Panc1 (cell line): ENCODE results near the gene SELENOI. TPM values are rescaled to one million over a fixed set of nuclear protein-coding genes. Genes with fewer than 3 reads are reported as not detected.
"Not testable (repeated sequence)": the region's sequence is repeated elsewhere in the genome, so short reads cannot be mapped to it uniquely, and the experiment has no call there.

Source experiments
- ATAC-seq: fragments of 200-7000 bp; cut with Tn5 transposase; 2 replicates; pipeline ENCODE4 v1.9.1; 2020; ENCODE audit warnings: mild to moderate bottlenecking, moderate library complexity
- BruUV-seq: library from RNA; stranded (reverse); fragments of 400-500 nt; replicated peaks from 2 replicates; lab custom pipeline; 2021; lab: Mats Ljungman, UMichigan
- CTCF ChIA-PET: fragments of 300-600 bp; sonication (Branson Sonifier 250); formaldehyde crosslinking; loops from one replicate; lab custom pipeline; 2022; ENCODE audit warnings: antibody characterized with exemption; lab: Charles Lee
- POLR2A ChIA-PET: fragments of 300-600 bp; sonication (Branson Sonifier 250); formaldehyde crosslinking; loops from one replicate; lab custom pipeline; 2022; ENCODE audit warnings: antibody characterized with exemption; lab: Charles Lee
- DNase-seq: peaks from one replicate; pipeline ENCODE4 v3.0.0-alpha.2; 2010; ENCODE audit warnings: low read depth, low spot score
- H3K27ac ChIP-seq: 2 replicates; pipeline ENCODE4 v1.5.1; 2011; ENCODE audit warnings: mild to moderate bottlenecking, low read length, inconsistent platforms
- H3K27me3 ChIP-seq: fragments of 200-500 bp; sonication (Bioruptor generic); 2 replicates; pipeline ENCODE4 v1.6.0; 2014; ENCODE audit warnings: low read length, inconsistent platforms; ENCODE audit not compliant: control insufficient read depth, insufficient read depth
- H3K36me3 ChIP-seq: fragments of 200-500 bp; sonication (Bioruptor generic); 2 replicates; pipeline ENCODE4 v1.5.1; 2014; ENCODE audit warnings: inconsistent platforms, mild to moderate bottlenecking, low read length, moderate library complexity; ENCODE audit not compliant: control insufficient read depth, insufficient read depth
- H3K4me1 ChIP-seq: 2 replicates; pipeline ENCODE4 v1.5.1; 2011; ENCODE audit warnings: inconsistent platforms, mild to moderate bottlenecking, low read length, moderate library complexity; ENCODE audit not compliant: control insufficient read depth, insufficient read depth
- H3K4me3 ChIP-seq, 2 experiments: 2 replicates each; pipeline ENCODE4 v1.5.1; 2011 to 2012; ENCODE audit warnings: low read depth in 2 of 2, low read length in 2 of 2, mild to moderate bottlenecking in 2 of 2, inconsistent platforms in 1 of 2, moderate library complexity in 1 of 2
- H3K9me3 ChIP-seq: fragments of 200-500 bp; sonication (Bioruptor generic); 2 replicates; pipeline ENCODE4 v1.5.1; 2014; ENCODE audit warnings: low read depth, mild to moderate bottlenecking, inconsistent platforms, low read length, moderate library complexity; ENCODE audit not compliant: control insufficient read depth, insufficient read depth
- POLR2AphosphoS5 ChIP-seq: IDR thresholded peaks from 2 replicates; pipeline ENCODE4 v1.6.1; 2012; ENCODE audit warnings: mild to moderate bottlenecking, low read depth, low read length, moderate library complexity
- SIN3A ChIP-seq: IDR thresholded peaks from 2 replicates; pipeline ENCODE4 v1.6.1; 2012; ENCODE audit warnings: low read depth, mild to moderate bottlenecking, low read length, moderate library complexity, borderline replicate concordance; ENCODE audit not compliant: insufficient read depth
- TCF7L2 ChIP-seq: IDR thresholded peaks from 2 replicates; pipeline ENCODE4 v1.6.1; 2011; ENCODE audit warnings: mild to moderate bottlenecking, low read depth, low read length, inconsistent platforms
- in situ Hi-C: cut with HindIII; loops from 2 replicates; pipeline ENCODE4 v1.10.0; 2016; ENCODE audit warnings: low sequenced_read_pairs, low pct_unique_long_range_greater_than_20kb
- intact Hi-C: fragments of 100-400 bp; cut with micrococcal nuclease; formaldehyde crosslinking; loops from one replicate; pipeline ENCODE4 v1.10.0; 2022; ENCODE audit not compliant: unreplicated experiment
- total RNA-seq: library from RNA; stranded (reverse); gene quantifications from one replicate; pipeline ENCODE4 v1.2.1, GENCODE V29; 2021; ENCODE audit not compliant: unreplicated experiment
- TF ChIP-seq, protein P1 (sequence below), 2 experiments: IDR thresholded peaks; 2 replicates each; pipeline ENCODE4 v1.6.1; 2011 to 2012; ENCODE audit warnings: low read depth in 2 of 2, control low read depth in 1 of 2, low read length in 1 of 2, mild to moderate bottlenecking in 1 of 2, moderate library complexity in 1 of 2; ENCODE audit not compliant: insufficient read depth in 1 of 2
- TF ChIP-seq, protein P2 (sequence below): fragments of 450-650 bp; IDR thresholded peaks from 2 replicates; pipeline ENCODE4 v1.5.1; 2017; ENCODE audit warnings: mild to moderate bottlenecking

Gene SELENOI
- total RNA-seq, 1 experiment from 2014 or later = 28.5 TPM

GRCh38 chr2:26364669-26365068 lies 18.7 kb downstream of the SELENOI start:
- no peak for ATAC-seq
- ChIA-PET POLR2A (no interaction called here), CTCF (no interaction called here)
- H3K9me3 ChIP-seq = no peaks in the 10 kb centered on the region
- H3K4me1 ChIP-seq = no peaks in the 10 kb centered on the region
- no peaks in the 10 kb centered on the region for H3K27me3 ChIP-seq
- no peak overlapping the region for H3K27ac ChIP-seq
- no peak for TF ChIP-seq SIN3A
- H3K4me3 ChIP-seq = no peak overlapping the region
- in situ Hi-C loops = no loop called here
- intact Hi-C loops = no loop called here
- no TSS peak for BruUV-seq
- H3K36me3 ChIP-seq = peaks cover 3% of the 10 kb centered on the region; the same call in 1 of the 2 replicates
- no peak for DNase-seq

GRCh38 chr2:26366957-26367356 lies 21.0 kb downstream of the SELENOI start:
- POLR2A ChIA-PET = no interaction called here
- Histone ChIP-seq H3K4me1 (no peaks in the 10 kb centered on the region), H3K27me3 (no peaks in the 10 kb centered on the region), H3K27ac (no peak overlapping the region), H3K9me3 (no peaks in the 10 kb centered on the region), H3K4me3 (no peak overlapping the region), H3K36me3 (peaks cover 3% of the 10 kb centered on the region; the same call in 1 of the 2 replicates)
- no peak for ATAC-seq
- TF ChIP-seq TCF7L2 = no peak
- TF ChIP-seq, protein P1, sequence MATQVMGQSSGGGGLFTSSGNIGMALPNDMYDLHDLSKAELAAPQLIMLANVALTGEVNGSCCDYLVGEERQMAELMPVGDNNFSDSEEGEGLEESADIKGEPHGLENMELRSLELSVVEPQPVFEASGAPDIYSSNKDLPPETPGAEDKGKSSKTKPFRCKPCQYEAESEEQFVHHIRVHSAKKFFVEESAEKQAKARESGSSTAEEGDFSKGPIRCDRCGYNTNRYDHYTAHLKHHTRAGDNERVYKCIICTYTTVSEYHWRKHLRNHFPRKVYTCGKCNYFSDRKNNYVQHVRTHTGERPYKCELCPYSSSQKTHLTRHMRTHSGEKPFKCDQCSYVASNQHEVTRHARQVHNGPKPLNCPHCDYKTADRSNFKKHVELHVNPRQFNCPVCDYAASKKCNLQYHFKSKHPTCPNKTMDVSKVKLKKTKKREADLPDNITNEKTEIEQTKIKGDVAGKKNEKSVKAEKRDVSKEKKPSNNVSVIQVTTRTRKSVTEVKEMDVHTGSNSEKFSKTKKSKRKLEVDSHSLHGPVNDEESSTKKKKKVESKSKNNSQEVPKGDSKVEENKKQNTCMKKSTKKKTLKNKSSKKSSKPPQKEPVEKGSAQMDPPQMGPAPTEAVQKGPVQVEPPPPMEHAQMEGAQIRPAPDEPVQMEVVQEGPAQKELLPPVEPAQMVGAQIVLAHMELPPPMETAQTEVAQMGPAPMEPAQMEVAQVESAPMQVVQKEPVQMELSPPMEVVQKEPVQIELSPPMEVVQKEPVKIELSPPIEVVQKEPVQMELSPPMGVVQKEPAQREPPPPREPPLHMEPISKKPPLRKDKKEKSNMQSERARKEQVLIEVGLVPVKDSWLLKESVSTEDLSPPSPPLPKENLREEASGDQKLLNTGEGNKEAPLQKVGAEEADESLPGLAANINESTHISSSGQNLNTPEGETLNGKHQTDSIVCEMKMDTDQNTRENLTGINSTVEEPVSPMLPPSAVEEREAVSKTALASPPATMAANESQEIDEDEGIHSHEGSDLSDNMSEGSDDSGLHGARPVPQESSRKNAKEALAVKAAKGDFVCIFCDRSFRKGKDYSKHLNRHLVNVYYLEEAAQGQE (IDR thresholded peaks at IDR 0.05; ENCODE audit: insufficient read depth in 1 of 2, low read depth in 2 of 2, low read length in 1 of 2) = no peak
- TF ChIP-seq, protein P2, sequence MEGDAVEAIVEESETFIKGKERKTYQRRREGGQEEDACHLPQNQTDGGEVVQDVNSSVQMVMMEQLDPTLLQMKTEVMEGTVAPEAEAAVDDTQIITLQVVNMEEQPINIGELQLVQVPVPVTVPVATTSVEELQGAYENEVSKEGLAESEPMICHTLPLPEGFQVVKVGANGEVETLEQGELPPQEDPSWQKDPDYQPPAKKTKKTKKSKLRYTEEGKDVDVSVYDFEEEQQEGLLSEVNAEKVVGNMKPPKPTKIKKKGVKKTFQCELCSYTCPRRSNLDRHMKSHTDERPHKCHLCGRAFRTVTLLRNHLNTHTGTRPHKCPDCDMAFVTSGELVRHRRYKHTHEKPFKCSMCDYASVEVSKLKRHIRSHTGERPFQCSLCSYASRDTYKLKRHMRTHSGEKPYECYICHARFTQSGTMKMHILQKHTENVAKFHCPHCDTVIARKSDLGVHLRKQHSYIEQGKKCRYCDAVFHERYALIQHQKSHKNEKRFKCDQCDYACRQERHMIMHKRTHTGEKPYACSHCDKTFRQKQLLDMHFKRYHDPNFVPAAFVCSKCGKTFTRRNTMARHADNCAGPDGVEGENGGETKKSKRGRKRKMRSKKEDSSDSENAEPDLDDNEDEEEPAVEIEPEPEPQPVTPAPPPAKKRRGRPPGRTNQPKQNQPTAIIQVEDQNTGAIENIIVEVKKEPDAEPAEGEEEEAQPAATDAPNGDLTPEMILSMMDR = no peak
- TF ChIP-seq POLR2AphosphoS5 = no peak
- TF ChIP-seq SIN3A = no peak
- no TSS peak for BruUV-seq
- CTCF ChIA-PET = no interaction called here
- in situ Hi-C loops = no loop called here
- no peak for DNase-seq
- intact Hi-C loops = no loop called here

DNA sequence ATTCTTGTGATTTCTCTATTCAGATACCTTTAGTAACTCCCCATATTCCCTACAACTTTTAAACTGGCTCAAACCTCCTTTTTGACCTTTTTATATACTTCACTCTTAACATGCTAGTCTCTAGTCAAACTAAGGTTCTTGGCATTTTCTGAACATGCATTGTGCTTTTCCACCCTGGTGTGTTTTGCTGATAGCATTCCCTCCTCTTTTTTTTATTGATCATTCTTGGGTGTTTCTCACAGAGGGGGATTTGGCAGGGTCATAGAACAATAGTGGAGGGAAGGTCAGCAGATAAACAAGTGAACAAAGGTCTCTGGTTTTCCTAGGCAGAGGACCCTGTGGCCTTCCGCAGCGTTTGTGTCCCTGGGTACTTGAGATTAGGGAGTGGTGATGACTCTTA lies 23.7 kb downstream of the SELENOI start:
- H3K36me3 ChIP-seq, intact Hi-C loops, ATAC-seq, BruUV-seq, H3K9me3 ChIP-seq, DNase-seq, H3K27ac ChIP-seq, H3K27me3 ChIP-seq, CTCF ChIA-PET, H3K4me3 ChIP-seq, H3K4me1 ChIP-seq, POLR2A ChIA-PET, in situ Hi-C loops: not testable (repeated sequence)

- DNase-seq, intact Hi-C loops, BruUV-seq, CTCF ChIA-PET, in situ Hi-C loops, H3K9me3 ChIP-seq, H3K27ac ChIP-seq, ATAC-seq, POLR2A ChIA-PET, H3K4me1 ChIP-seq, H3K4me3 ChIP-seq, H3K36me3 ChIP-seq, H3K27me3 ChIP-seq: not testable (repeated sequence)
Observed at GRCh38 chr2:26370909-26371308, 25.0 kb downstream of the SELENOI start.
